GM21528 (cell line): ENCODE data around the gene PSMG3.
A peak's percentile ranks its signal among the peaks of the same experiment; 100 is the strongest.

Experiments
- ATAC-seq: cut with Tn5 transposase; IDR thresholded peaks from one replicate; pipeline ENCODE4 v1.9.1; 2021; ENCODE audit warnings: mild to moderate bottlenecking, moderate library complexity; ENCODE audit not compliant: unreplicated experiment, low FRiP score

Gene PSMG3

GRCh38 chr7:1569833-1570632 is at the start of gene PSMG3:
Gene PSMG3, minus strand, starts transcription at chr7:1570032. Its CDS starts 693 bp downstream, at chr7:1569339.
- ATAC-seq = peak; percentile 84

- no peak for ATAC-seq
These were observed 48.6 kb upstream of the PSMG3 start for GRCh38 chr7:1618475-1618874.

- ATAC-seq = no peak
These were observed 48.1 kb upstream of the PSMG3 start for GRCh38 chr7:1617957-1618356.

GRCh38 chr7:1616741-1617140 is 46.9 kb upstream of the PSMG3 start:
- no peak for ATAC-seq

GRCh38 chr7:1611708-1612241 is 41.9 kb upstream of the PSMG3 start:
- no peak for ATAC-seq

GRCh38 chr7:1610678-1611302 is 41.0 kb upstream of the PSMG3 start:
- no peak for ATAC-seq

- ATAC-seq = no peak
These were observed 40.3 kb upstream of the PSMG3 start for GRCh38 chr7:1610013-1610677.

- ATAC-seq = no peak
These were observed 39.2 kb upstream of the PSMG3 start for GRCh38 chr7:1609023-1609422.

GRCh38 chr7:1608318-1608717 is 38.5 kb upstream of the PSMG3 start:
- ATAC-seq = no peak

- no peak for ATAC-seq
These were observed 37.9 kb upstream of the PSMG3 start for GRCh38 chr7:1607696-1608095.

GRCh38 chr7:1607001-1607400 is 37.2 kb upstream of the PSMG3 start:
- no peak for ATAC-seq

GRCh38 chr7:1604383-1604782 is 34.6 kb upstream of the PSMG3 start:
- no peak for ATAC-seq

- ATAC-seq = no peak
These were observed 33.8 kb upstream of the PSMG3 start for GRCh38 chr7:1603346-1604225.

- ATAC-seq = no peak
These were observed 32.6 kb upstream of the PSMG3 start for GRCh38 chr7:1602386-1602785.

GRCh38 chr7:1601956-1602355 is 32.1 kb upstream of the PSMG3 start:
- ATAC-seq = no peak

GRCh38 chr7:1599640-1600395 is 30.0 kb upstream of the PSMG3 start:
- ATAC-seq = no peak

- no peak for ATAC-seq
These were observed 29.3 kb upstream of the PSMG3 start for GRCh38 chr7:1598961-1599639.

- ATAC-seq = no peak
These were observed 28.5 kb upstream of the PSMG3 start for GRCh38 chr7:1598286-1598685.

GRCh38 chr7:1597791-1598190 is 28.0 kb upstream of the PSMG3 start:
- no peak for ATAC-seq
